Lower leg skin (tissue), 4 donors: ENCODE results near the gene FLT3. TPM values are rescaled to one million over a fixed set of nuclear protein-coding genes. Genes with fewer than 3 reads are reported as not detected.
"Not testable (repeated sequence)": the region's sequence is repeated elsewhere in the genome, so short reads cannot be mapped to it uniquely, and the experiment has no call there.

ENCODE experiments used
- DNase-seq, 2 donors: peaks; one replicate each; pipeline ENCODE4 v3.0.0-alpha.2; 2019; ENCODE audit warnings: low spot score in 2 of 2
- H3K4me3 ChIP-seq: fragments of 200-600 bp; sonication (generic); 2 replicates; pipeline ENCODE4 v1.5.1; 2017; ENCODE audit warnings: mild to moderate bottlenecking, low read depth; ENCODE audit not compliant: poor library complexity, severe bottlenecking
- CTCF ChIP-seq, 3 donors: fragments of 450-650 bp; IDR thresholded peaks; one replicate each; pipeline ENCODE4 v1.5.1; 2016; ENCODE audit warnings: antibody characterized with exemption in 3 of 3, mild to moderate bottlenecking in 3 of 3, moderate library complexity in 2 of 3
- POLR2A ChIP-seq, 2 donors: fragments of 450-650 bp; IDR thresholded peaks; one replicate each; pipeline ENCODE4 v1.6.1; 2016 to 2017; ENCODE audit warnings: antibody characterized with exemption in 2 of 2, mild to moderate bottlenecking in 1 of 2, moderate library complexity in 1 of 2
- WGBS, 2 donors: methylation state at CpG; one replicate each; pipeline ENCODE4 v1.1.5; 2018; 5-methylcytosine and 5-hydroxymethylcytosine counted together
- intact Hi-C: fragments of 100-400 bp; cut with DNase I; formaldehyde crosslinking; loops from one replicate; pipeline ENCODE4 v1.15.0; 2023; ENCODE audit warnings: low total_unique reads
- total RNA-seq, 4 donors: library from RNA; depleted of rRNA; stranded (reverse); fragments of >200 nt; gene quantifications; one replicate each; pipeline ENCODE4 v1.1.0, GENCODE V29; 2016

FLT3 gene
- total RNA-seq, 4 donors from 2014 or later, result 0.72 to 1.3 (median 0.89) TPM

GRCh38 chr13:28041501-28041900 lies 58.9 kb downstream of the FLT3 start:
- intact Hi-C loops, result no loop called here
- H3K4me3 ChIP-seq, result no peak overlapping the region
- WGBS, 2 donors, result 48 to 57% methylated on average over 8 of the region's 8 CpGs
- TF ChIP-seq CTCF (IDR thresholded peaks at IDR 0.05) (no peak), POLR2A (IDR thresholded peaks at IDR 0.05) (no peak)
- no peak for DNase-seq

- WGBS, 2 donors, result 66 to 72% methylated on average over 4 of the region's 4 CpGs
- intact Hi-C loops, result no loop called here
- TF ChIP-seq CTCF (IDR thresholded peaks at IDR 0.05) (no peak), POLR2A (IDR thresholded peaks at IDR 0.05) (no peak)
These were observed 59.3 kb downstream of the FLT3 start for GRCh38 chr13:28041031-28041461.

GRCh38 chr13:28037399-28037798 lies 63.0 kb downstream of the FLT3 start:
- intact Hi-C loops, result no loop called here
- no peak overlapping the region for H3K4me3 ChIP-seq
- no peak for DNase-seq
- no peak for TF ChIP-seq POLR2A (IDR thresholded peaks at IDR 0.05)
- WGBS, 2 donors, result 59 to 71% methylated on average over 2 of the region's 2 CpGs

More at GRCh38 chr13:28041031-28041461, 59.3 kb downstream of the FLT3 start:
- no peak overlapping the region for H3K4me3 ChIP-seq
- no peak for DNase-seq

GRCh38 chr13:28035146-28035782 lies 65.1 kb downstream of the FLT3 start:
- no peak for DNase-seq
- no peak overlapping the region for H3K4me3 ChIP-seq
- TF ChIP-seq POLR2A (IDR thresholded peaks at IDR 0.05) (no peak), CTCF (IDR thresholded peaks at IDR 0.05) (no peak)
- intact Hi-C loops, result no loop called here
- WGBS, 2 donors, result 59 to 65% methylated on average over 6 of the region's 6 CpGs

- intact Hi-C loops, result no loop called here
- 86 to 88% methylated on average over 8 of the region's 8 CpGs for WGBS, 2 donors
- H3K4me3 ChIP-seq, result no peak overlapping the region
- TF ChIP-seq CTCF (IDR thresholded peaks at IDR 0.05) (no peak), POLR2A (IDR thresholded peaks at IDR 0.05) (no peak)
- DNase-seq, result no peak
These were observed 66.3 kb downstream of the FLT3 start for GRCh38 chr13:28033894-28034655.

- H3K4me3 ChIP-seq, intact Hi-C loops, DNase-seq: not testable (repeated sequence)
- 91 to 100% methylated on average over 1 of the region's 1 CpG for WGBS, 2 donors
These were observed 67.9 kb downstream of the FLT3 start for GRCh38 chr13:28032438-28032837.
